GM12891 (cell line): Measurements from ENCODE around the gene CLDN7.

ENCODE experiments used
- POLR2A ChIP-seq: IDR thresholded peaks from 2 replicates; pipeline ENCODE4 v1.6.1; 2011; ENCODE audit warnings: low read depth, low read length, control low read depth
- POLR2AphosphoS5 ChIP-seq: IDR thresholded peaks from 2 replicates; pipeline ENCODE4 v1.6.1; 2011; ENCODE audit warnings: low read depth, low read length, control low read depth
- TAF1 ChIP-seq: IDR thresholded peaks from 2 replicates; pipeline ENCODE4 v1.6.1; 2011; ENCODE audit warnings: low read depth, low read length, control low read depth

DNA sequence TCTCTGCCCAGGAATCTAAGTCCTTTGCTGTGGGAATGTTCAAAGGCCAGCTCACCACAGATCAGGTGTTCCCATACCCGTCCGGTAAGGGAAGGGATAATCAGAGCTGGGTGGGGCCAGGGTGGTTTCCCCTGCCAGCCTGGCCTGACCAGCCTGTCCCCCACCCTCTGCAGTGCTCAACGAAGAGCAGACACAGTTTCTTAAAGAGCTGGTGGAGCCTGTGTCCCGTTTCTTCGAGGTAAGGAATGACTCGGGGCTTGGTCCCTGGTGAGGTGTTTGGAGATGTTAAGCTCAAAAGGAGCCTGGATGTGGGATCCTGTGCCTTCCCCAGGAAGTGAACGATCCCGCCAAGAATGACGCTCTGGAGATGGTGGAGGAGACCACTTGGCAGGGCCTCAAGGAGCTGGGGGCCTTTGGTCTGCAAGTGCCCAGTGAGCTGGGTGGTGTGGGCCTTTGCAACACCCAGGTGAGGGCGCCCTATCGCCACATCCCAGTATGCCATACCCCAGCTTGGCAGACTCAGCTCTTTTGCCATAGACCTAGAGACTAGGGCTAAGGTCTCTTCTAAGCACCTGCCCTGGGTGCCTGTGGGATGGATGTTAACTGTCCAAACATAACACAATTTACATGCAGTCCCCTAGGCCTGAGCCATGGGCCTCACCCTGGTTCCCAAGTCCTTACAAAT lies 41.5 kb downstream of the CLDN7 start:
- TF ChIP-seq TAF1 (no peak), POLR2AphosphoS5 (no peak; the same call in 1 of the 2 replicates), POLR2A (peak; percentile 43; the same call in 1 of the 2 replicates)
